GM10266 (cell line): ENCODE results near the gene KCNE4.

Experiments used
- DNase-seq: peaks from one replicate; pipeline ENCODE4 v3.0.0; 2012; ENCODE audit errors: extremely low spot score
- CTCF ChIP-seq: IDR thresholded peaks from 2 replicates; pipeline ENCODE4 v1.5.1; 2012; ENCODE audit warnings: mild to moderate bottlenecking, low read depth; ENCODE audit not compliant: control insufficient read depth, insufficient read depth; ENCODE audit errors: missing control alignments

Gene KCNE4

GRCh38 chr2:223081789-223082188 is 29.8 kb downstream of the KCNE4 start:
- TF ChIP-seq CTCF = no peak
- no peak for DNase-seq

GRCh38 chr2:223082706-223083105 is 30.7 kb downstream of the KCNE4 start:
- no peak for DNase-seq
- no peak for TF ChIP-seq CTCF

- TF ChIP-seq CTCF = no peak
- no peak for DNase-seq
Observed at GRCh38 chr2:223083402-223084070, 31.5 kb downstream of the KCNE4 start.

GRCh38 chr2:223084873-223085272 is 32.9 kb downstream of the KCNE4 start:
- DNase-seq = no peak
- no peak for TF ChIP-seq CTCF

GRCh38 chr2:223086370-223086981 is 34.5 kb downstream of the KCNE4 start:
- no peak for TF ChIP-seq CTCF
- DNase-seq = no peak

- TF ChIP-seq CTCF = no peak
- no peak for DNase-seq
Observed at GRCh38 chr2:223087466-223087865, 35.5 kb downstream of the KCNE4 start.

- DNase-seq = no peak
- TF ChIP-seq CTCF = no peak
Observed at GRCh38 chr2:223088866-223089265, 36.9 kb downstream of the KCNE4 start.
